Measurements from ENCODE around the gene GATA5.

- TF ChIP-seq, protein P1, sequence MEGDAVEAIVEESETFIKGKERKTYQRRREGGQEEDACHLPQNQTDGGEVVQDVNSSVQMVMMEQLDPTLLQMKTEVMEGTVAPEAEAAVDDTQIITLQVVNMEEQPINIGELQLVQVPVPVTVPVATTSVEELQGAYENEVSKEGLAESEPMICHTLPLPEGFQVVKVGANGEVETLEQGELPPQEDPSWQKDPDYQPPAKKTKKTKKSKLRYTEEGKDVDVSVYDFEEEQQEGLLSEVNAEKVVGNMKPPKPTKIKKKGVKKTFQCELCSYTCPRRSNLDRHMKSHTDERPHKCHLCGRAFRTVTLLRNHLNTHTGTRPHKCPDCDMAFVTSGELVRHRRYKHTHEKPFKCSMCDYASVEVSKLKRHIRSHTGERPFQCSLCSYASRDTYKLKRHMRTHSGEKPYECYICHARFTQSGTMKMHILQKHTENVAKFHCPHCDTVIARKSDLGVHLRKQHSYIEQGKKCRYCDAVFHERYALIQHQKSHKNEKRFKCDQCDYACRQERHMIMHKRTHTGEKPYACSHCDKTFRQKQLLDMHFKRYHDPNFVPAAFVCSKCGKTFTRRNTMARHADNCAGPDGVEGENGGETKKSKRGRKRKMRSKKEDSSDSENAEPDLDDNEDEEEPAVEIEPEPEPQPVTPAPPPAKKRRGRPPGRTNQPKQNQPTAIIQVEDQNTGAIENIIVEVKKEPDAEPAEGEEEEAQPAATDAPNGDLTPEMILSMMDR (IDR thresholded peaks at IDR 0.05) = no peak
- TF ChIP-seq POLR2A (IDR thresholded peaks at IDR 0.05) = no peak
Measured at GRCh38 chr20:62420846-62421715, 54.7 kb downstream of the GATA5 start.

Data from uterus (tissue), 2 donors.